ENCODE data around the gene KIAA1614. TPM values are rescaled to one million over a fixed set of nuclear protein-coding genes. Genes with fewer than 3 reads are reported as not detected.

KIAA1614 gene
- total RNA-seq, 4 donors from 2014 or later = 1.8 to 7.9 (median 5.5) TPM

- 74% methylated on average over 3 of the region's 3 CpGs for WGBS
- Histone ChIP-seq H3K9me3 (no peaks in the 10 kb centered on the region), H3K27me3 (no peaks in the 10 kb centered on the region), H3K27ac (no peak overlapping the region), H3K4me3 (no peak overlapping the region), H3K36me3 (no peaks in the 10 kb centered on the region), H3K4me1 (peaks cover 2% of the 10 kb centered on the region)
- no peak for DNase-seq (ENCODE audit: low spot score in 2 of 2)
- TF ChIP-seq POLR2AphosphoS5 (IDR thresholded peaks at IDR 0.05) = no peak
- TF ChIP-seq EP300 (IDR thresholded peaks at IDR 0.05) = no peak
- no peak for TF ChIP-seq POLR2A (IDR thresholded peaks at IDR 0.05)
- no peak for TF ChIP-seq CTCF (IDR thresholded peaks at IDR 0.05)
These were observed 19.1 kb upstream of the KIAA1614 start for GRCh38 chr1:180893614-180894013.

DNA sequence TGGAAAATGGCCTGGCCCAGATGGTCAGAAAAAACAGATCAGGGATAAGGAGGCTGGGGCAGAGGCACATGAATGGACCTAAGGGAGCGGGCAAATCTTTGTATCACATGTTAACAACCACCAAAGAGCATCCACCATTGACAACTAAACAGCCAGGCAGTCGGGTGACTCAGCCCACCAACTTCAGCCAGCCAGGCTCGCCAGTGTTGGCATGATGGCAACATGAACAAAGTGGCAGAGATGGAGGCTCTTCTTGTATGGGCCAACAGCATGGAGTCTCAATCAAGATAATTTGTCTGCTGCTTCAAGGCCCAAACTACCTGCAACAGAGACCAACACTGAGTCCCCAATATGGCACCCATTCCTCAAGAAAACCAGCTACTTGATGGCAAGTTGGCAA, 16.5 kb upstream of the KIAA1614 start:
- DNase-seq (ENCODE audit: low spot score in 2 of 2) = no peak
- TF ChIP-seq EP300 (IDR thresholded peaks at IDR 0.05) (no peak), CTCF (IDR thresholded peaks at IDR 0.05) (no peak), POLR2AphosphoS5 (IDR thresholded peaks at IDR 0.05) (no peak), POLR2A (IDR thresholded peaks at IDR 0.05) (no peak)
- WGBS = 78% methylated on average over 3 of the region's 3 CpGs

GRCh38 chr1:180898441-180899219, 14.1 kb upstream of the KIAA1614 start:
- no peak overlapping the region for H3K27ac ChIP-seq
- DNase-seq (ENCODE audit: low spot score in 2 of 2) = no peak
- H3K27me3 ChIP-seq = no peaks in the 10 kb centered on the region
- no peak for TF ChIP-seq POLR2AphosphoS5 (IDR thresholded peaks at IDR 0.05)
- TF ChIP-seq POLR2A (IDR thresholded peaks at IDR 0.05) = no peak
- TF ChIP-seq EP300 (IDR thresholded peaks at IDR 0.05) = no peak
- no peak for TF ChIP-seq CTCF (IDR thresholded peaks at IDR 0.05)
- no peaks in the 10 kb centered on the region for H3K9me3 ChIP-seq
- no peaks in the 10 kb centered on the region for H3K36me3 ChIP-seq
- WGBS = 35% methylated on average over 5 of the region's 5 CpGs
- H3K4me3 ChIP-seq = no peak overlapping the region
- H3K4me1 ChIP-seq = peaks cover 2% of the 10 kb centered on the region

More for the DNA sequence above, 16.5 kb upstream of the KIAA1614 start:
- no peaks in the 10 kb centered on the region for H3K27me3 ChIP-seq
- H3K27ac ChIP-seq = no peak overlapping the region
- H3K4me3 ChIP-seq = no peak overlapping the region
- peaks cover 2% of the 10 kb centered on the region for H3K4me1 ChIP-seq
- H3K36me3 ChIP-seq = no peaks in the 10 kb centered on the region
- H3K9me3 ChIP-seq = no peaks in the 10 kb centered on the region

DNA sequence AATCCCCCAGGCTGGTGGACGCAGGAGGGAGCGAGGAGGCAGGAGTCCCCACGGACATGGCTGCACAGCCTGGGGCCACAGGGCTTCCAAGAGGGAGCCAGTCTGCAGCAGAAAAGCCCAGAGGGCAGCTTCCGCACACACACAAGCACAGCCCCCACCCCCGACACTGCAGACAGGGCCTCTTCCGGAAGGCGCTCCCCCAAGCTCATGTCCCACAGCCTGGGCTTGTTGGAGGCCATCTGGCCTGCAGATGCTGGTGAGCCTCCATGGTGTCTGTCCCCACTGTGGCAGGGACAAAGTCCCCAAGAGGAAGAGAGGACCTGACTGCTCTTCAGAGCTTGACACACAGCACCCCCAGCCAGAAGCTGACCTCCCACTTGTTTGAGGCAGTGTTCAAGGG, 13.4 kb upstream of the KIAA1614 start:
- peaks cover 2% of the 10 kb centered on the region for H3K4me1 ChIP-seq
- no peak for TF ChIP-seq POLR2A (IDR thresholded peaks at IDR 0.05)
- no peak for TF ChIP-seq EP300 (IDR thresholded peaks at IDR 0.05)
- no peak for TF ChIP-seq CTCF (IDR thresholded peaks at IDR 0.05)
- TF ChIP-seq POLR2AphosphoS5 (IDR thresholded peaks at IDR 0.05) = no peak

DNA sequence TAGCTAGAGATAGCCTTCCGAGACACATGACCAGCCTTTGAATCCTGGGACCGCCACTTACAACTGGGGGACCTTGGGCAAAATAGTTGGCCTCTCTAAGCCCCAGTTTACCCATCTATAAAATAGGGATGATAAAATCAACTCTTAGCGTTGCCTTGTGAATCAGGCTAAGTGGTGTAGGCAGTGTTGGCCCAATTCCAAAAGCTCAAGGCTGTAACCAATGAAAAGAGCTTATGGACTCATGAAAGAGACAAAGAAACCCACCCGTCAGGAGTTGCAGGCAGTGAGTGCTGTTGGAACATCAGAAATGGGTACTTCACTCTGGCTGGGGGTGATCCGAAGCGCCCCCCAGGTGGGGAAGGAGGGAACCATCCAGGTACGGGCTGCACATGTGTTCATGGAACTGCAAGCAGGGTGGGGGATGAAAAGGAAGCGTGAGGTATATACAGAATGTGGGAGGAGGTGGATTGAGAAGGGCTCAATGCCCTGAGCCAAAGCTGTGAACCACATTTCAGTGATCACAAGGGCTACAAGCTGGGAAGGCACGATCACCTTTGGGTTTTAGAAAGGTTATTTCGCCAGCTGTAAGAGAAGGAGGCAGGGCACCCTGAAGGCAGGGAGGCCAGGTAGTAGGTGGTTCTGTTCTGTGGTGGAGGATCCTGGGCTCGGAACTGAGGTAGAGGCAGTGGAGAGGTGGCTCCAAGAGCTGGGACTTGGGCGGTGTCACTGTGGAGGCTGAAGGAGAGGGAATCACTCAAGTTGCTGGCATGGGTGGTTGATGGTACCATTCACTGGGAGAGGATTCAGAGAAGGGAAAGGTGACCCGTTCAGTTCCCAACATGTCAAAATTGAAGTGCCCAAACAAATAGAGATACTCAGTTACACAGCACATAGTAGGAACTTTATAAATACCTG, 11.4 kb upstream of the KIAA1614 start:
- Histone ChIP-seq H3K9me3 (no peaks in the 10 kb centered on the region), H3K36me3 (no peaks in the 10 kb centered on the region), H3K27ac (no peak overlapping the region), H3K4me1 (peaks cover 2% of the 10 kb centered on the region), H3K27me3 (no peaks in the 10 kb centered on the region), H3K4me3 (no peak overlapping the region)
- 84% methylated on average over 13 of the region's 13 CpGs for WGBS
- no peak for DNase-seq (ENCODE audit: low spot score in 2 of 2)
- no peak for TF ChIP-seq CTCF (IDR thresholded peaks at IDR 0.05)
- no peak for TF ChIP-seq POLR2AphosphoS5 (IDR thresholded peaks at IDR 0.05)
- TF ChIP-seq EP300 (IDR thresholded peaks at IDR 0.05) = no peak
- TF ChIP-seq POLR2A (IDR thresholded peaks at IDR 0.05) = no peak

More for the DNA sequence above, 13.4 kb upstream of the KIAA1614 start:
- Histone ChIP-seq H3K36me3 (no peaks in the 10 kb centered on the region), H3K9me3 (no peaks in the 10 kb centered on the region), H3K27ac (no peak overlapping the region), H3K4me3 (no peak overlapping the region), H3K27me3 (no peaks in the 10 kb centered on the region)
- no peak for DNase-seq (ENCODE audit: low spot score in 2 of 2)
- 100% methylated on average over 1 of the region's 7 CpGs for WGBS
